B cell (primary cell): ENCODE measurements around the gene ARHGAP22. TPM values are rescaled to one million over a fixed set of nuclear protein-coding genes. Genes with fewer than 3 reads are reported as not detected.

ENCODE experiments used
- ATAC-seq: fragments of 200-7000 bp; cut with Tn5 transposase; one replicate; pipeline ENCODE4 v1.10.0; 2021; ENCODE audit warnings: low read depth, mild to moderate bottlenecking, moderate number of reproducible peaks, moderate library complexity
- CTCF ChIA-PET: fragments of 350-600 bp; sonication (Branson Sonifier 250); formaldehyde crosslinking; loops from one replicate; lab custom pipeline; 2021; ENCODE audit warnings: antibody characterized with exemption, inconsistent platforms; lab: Charles Lee
- POLR2A ChIA-PET: fragments of 350-600 bp; sonication (Branson Sonifier 250); formaldehyde crosslinking; loops from one replicate; lab custom pipeline; 2021; ENCODE audit warnings: antibody characterized with exemption; lab: Charles Lee
- DNase-seq: peaks from one replicate; pipeline ENCODE4 v3.0.0; 2013
- H2AFZ ChIP-seq: 2 replicates; pipeline ENCODE4 v1.6.1; 2012; ENCODE audit warnings: mild to moderate bottlenecking, low read depth, low read length; ENCODE audit not compliant: insufficient read depth, poor library complexity, severe bottlenecking
- H3K27ac ChIP-seq, 2 donors: 1 replicate in 1 of 2; 2 replicates in 1 of 2; pipeline ENCODE4 v1.5.1; 2012 to 2013; ENCODE audit warnings: low read length in 2 of 2, mild to moderate bottlenecking in 2 of 2, moderate library complexity in 1 of 2
- H3K27me3 ChIP-seq, 4 experiments: fragments of 200-600 bp in 1 of 4; sonication (generic) in 1 of 4; replicated peaks in 1 of 4; 1 replicate in 2 of 4; 2 replicates in 2 of 4; pipeline versions ENCODE4 v1.6.1 to v1.7.0; 2013 to 2016; ENCODE audit warnings: low read length in 3 of 4, mild to moderate bottlenecking in 2 of 4, mixed read lengths in 1 of 4, moderate library complexity in 1 of 4; ENCODE audit not compliant: insufficient read depth in 4 of 4, control insufficient read depth in 3 of 4; ENCODE audit errors: control extremely low read depth in 1 of 4
- H3K36me3 ChIP-seq, 2 experiments: replicated peaks in 1 of 2; 1 replicate in 1 of 2; 2 replicates in 1 of 2; pipeline versions ENCODE4 v1.6.1 to v1.7.1; 2013; ENCODE audit warnings: low read length in 1 of 2; ENCODE audit not compliant: insufficient read depth in 2 of 2, control insufficient read depth in 1 of 2; ENCODE audit errors: control extremely low read depth in 1 of 2, extremely low read depth in 1 of 2
- H3K4me1 ChIP-seq, 2 donors: fragments of 200-600 bp in 1 of 2; sonication (generic) in 1 of 2; 1 replicate in 1 of 2; 2 replicates in 1 of 2; pipeline versions ENCODE4 v1.5.1 to v1.6.1; 2013 to 2017; ENCODE audit warnings: low read length in 2 of 2; ENCODE audit not compliant: control insufficient read depth in 2 of 2, insufficient read depth in 2 of 2
- H3K4me2 ChIP-seq: replicated peaks from 2 replicates; pipeline ENCODE3; 2012; ENCODE audit warnings: mild to moderate bottlenecking, low read depth, low read length; ENCODE audit not compliant: poor library complexity, severe bottlenecking
- H3K4me3 ChIP-seq, 5 experiments: fragments of 200-600 bp in 1 of 5; sonication (generic) in 1 of 5; 1 replicate in 3 of 5; 2 replicates in 2 of 5; pipeline versions ENCODE4 v1.5.1 to v1.7.0; 2011 to 2016; ENCODE audit warnings: low read length in 4 of 5, mild to moderate bottlenecking in 4 of 5, low read depth in 2 of 5, control low read depth in 1 of 5, moderate library complexity in 1 of 5; ENCODE audit not compliant: insufficient read depth in 1 of 5; ENCODE audit errors: control extremely low read depth in 1 of 5, extremely low read depth in 1 of 5
- H3K79me2 ChIP-seq: fragments of 200-600 bp; sonication (generic); one replicate; pipeline ENCODE4 v1.6.0; 2016; ENCODE audit warnings: low read length; ENCODE audit not compliant: control insufficient read depth, insufficient read depth
- H3K9ac ChIP-seq: fragments of 200-600 bp; sonication (generic); 2 replicates; pipeline ENCODE4 v1.6.1; 2017; ENCODE audit warnings: mild to moderate bottlenecking, low read length, moderate library complexity
- H3K9me3 ChIP-seq, 3 donors: one replicate each; pipeline versions ENCODE4 v1.6.1 to v1.7.1; 2013; ENCODE audit warnings: low read length in 2 of 3; ENCODE audit not compliant: control insufficient read depth in 2 of 3, insufficient read depth in 1 of 3; ENCODE audit errors: control extremely low read depth in 1 of 3
- H4K20me1 ChIP-seq: 2 replicates; pipeline ENCODE4 v1.6.0; 2012; ENCODE audit warnings: mild to moderate bottlenecking, low read length; ENCODE audit not compliant: insufficient read depth, control insufficient read depth, poor library complexity, severe bottlenecking
- H3K27ac Mint-ChIP-seq: one replicate; pipeline ENCODE4 v1.8.0; 2021; ENCODE audit warnings: mixed read lengths
- H3K27me3 Mint-ChIP-seq: one replicate; pipeline ENCODE4 v1.8.0; 2021; ENCODE audit warnings: mixed read lengths
- H3K4me1 Mint-ChIP-seq: one replicate; pipeline ENCODE4 v1.8.0; 2021; ENCODE audit warnings: mixed read lengths
- H3K4me3 Mint-ChIP-seq: one replicate; pipeline ENCODE4 v1.8.0; 2021; ENCODE audit warnings: mixed read lengths
- H3K9me3 Mint-ChIP-seq: one replicate; pipeline ENCODE4 v1.8.0; 2022; ENCODE audit warnings: mixed read lengths; ENCODE audit not compliant: insufficient read depth
- EZH2 ChIP-seq: IDR thresholded peaks from 2 replicates; pipeline ENCODE4 v1.6.1; 2012; ENCODE audit warnings: borderline replicate concordance, low read depth, mild to moderate bottlenecking, moderate library complexity, low read length; ENCODE audit not compliant: insufficient read depth, poor library complexity, severe bottlenecking
- WGBS: methylation state at CpG from one replicate; pipeline ENCODE4 v1.1.5; 2013; ENCODE audit warnings: missing lambda C conversion rate; ENCODE audit not compliant: insufficient coverage; 5-methylcytosine and 5-hydroxymethylcytosine counted together
- intact Hi-C: fragments of 100-400 bp; cut with micrococcal nuclease; formaldehyde crosslinking; loops from one replicate; pipeline ENCODE4 v1.10.0; 2022
- polyA plus RNA-seq: library from polyadenylated mRNA; depleted of rRNA; stranded (reverse); fragments of >200 nt; gene quantifications from 2 replicates; pipeline ENCODE4 v1.2.3, GENCODE V29; 2012
- total RNA-seq, 2 donors: library from RNA; stranded (reverse); fragments of 120-200 nt in 1 of 2; gene quantifications; 1 replicate in 1 of 2; 2 replicates in 1 of 2; pipeline versions ENCODE4 v1.2.3 to v1.2.4, GENCODE V29; 2013 to 2022
- TF ChIP-seq, protein P1 (sequence below): fragments of 200-600 bp; IDR thresholded peaks from one replicate; pipeline ENCODE4 v1.8.0; 2022; ENCODE audit warnings: antibody characterized with exemption, mild to moderate bottlenecking

The ARHGAP22 gene
- total and polyA plus RNA-seq, 2 donors (not counting 1 experiment from before 2014, with no cell fraction given): 1.9 to 2.0 TPM

DNA sequence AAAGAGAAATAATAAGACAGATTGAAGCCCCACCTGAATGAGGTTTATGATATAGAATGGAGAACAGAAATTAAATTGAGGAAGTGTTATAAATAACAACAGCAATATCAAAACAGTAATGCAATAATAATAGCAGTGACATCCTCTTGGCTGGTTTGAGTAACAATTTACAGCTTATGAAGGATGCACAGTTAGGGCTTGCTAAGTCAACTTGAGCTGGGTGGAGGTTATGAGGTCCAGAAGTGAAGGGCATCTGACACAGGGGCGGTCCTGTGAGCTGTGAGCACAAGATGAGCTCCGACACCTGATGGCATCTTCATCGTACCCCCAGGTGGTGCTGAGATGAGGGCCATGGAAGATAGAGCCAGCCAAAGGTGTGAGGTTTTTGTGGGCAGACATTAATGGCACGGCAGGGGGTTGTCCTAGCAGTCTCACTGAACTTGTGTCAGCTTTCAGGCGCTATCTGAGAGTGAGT lies 30.5 kb downstream of the ARHGAP22 start:
- peak overlapping the region in 4 of 5 experiments; percentile 23 to 36 (median 28) for H3K4me3 ChIP-seq
- Mint-ChIP-seq H3K27ac (peak overlapping the region; percentile 99), H3K27me3 (no peaks in the 10 kb centered on the region), H3K4me1 (peaks cover 90% of the 10 kb centered on the region), H3K9me3 (peaks cover 2% of the 10 kb centered on the region), H3K4me3 (peak overlapping the region; percentile 82)
- CTCF ChIA-PET: interaction anchor here (1.3 to 4.4 kb wide), 7 partner anchors 13 to 84 kb away, joined by 3 to 44 read pairs (median 17); no protein-coding TSS in a partner anchor
- H3K27ac ChIP-seq: peak overlapping the region; percentile 91 to 94
- intact Hi-C loops: loop anchor here (1.0 kb wide), 2 partner anchors 60 to 82 kb away; no protein-coding TSS in a partner anchor
- H3K27me3 ChIP-seq: no peaks in the 10 kb centered on the region
- no peak for TF ChIP-seq EZH2
- TF ChIP-seq, protein P1, sequence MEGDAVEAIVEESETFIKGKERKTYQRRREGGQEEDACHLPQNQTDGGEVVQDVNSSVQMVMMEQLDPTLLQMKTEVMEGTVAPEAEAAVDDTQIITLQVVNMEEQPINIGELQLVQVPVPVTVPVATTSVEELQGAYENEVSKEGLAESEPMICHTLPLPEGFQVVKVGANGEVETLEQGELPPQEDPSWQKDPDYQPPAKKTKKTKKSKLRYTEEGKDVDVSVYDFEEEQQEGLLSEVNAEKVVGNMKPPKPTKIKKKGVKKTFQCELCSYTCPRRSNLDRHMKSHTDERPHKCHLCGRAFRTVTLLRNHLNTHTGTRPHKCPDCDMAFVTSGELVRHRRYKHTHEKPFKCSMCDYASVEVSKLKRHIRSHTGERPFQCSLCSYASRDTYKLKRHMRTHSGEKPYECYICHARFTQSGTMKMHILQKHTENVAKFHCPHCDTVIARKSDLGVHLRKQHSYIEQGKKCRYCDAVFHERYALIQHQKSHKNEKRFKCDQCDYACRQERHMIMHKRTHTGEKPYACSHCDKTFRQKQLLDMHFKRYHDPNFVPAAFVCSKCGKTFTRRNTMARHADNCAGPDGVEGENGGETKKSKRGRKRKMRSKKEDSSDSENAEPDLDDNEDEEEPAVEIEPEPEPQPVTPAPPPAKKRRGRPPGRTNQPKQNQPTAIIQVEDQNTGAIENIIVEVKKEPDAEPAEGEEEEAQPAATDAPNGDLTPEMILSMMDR: no peak
- ATAC-seq: peak; percentile 56
- H3K9ac ChIP-seq: peak overlapping the region; percentile 43
- POLR2A ChIA-PET: interaction anchor here (0.9 to 1.9 kb wide), 4 partner anchors 31 to 97 kb away, joined by 3 to 7 read pairs (median 4); partner anchors contain the start of gene ARHGAP22
- no peaks in the 10 kb centered on the region for H4K20me1 ChIP-seq
- peaks cover 80 to 87% of the 10 kb centered on the region in 2 donors for H3K4me1 ChIP-seq
- 13% methylated on average over 5 of the region's 5 CpGs for WGBS
- peaks cover 2% of the 10 kb centered on the region for H3K79me2 ChIP-seq
- no peaks in the 10 kb centered on the region for H3K36me3 ChIP-seq
- peak overlapping the region; percentile 46 for H2AFZ ChIP-seq
- peak overlapping the region; percentile 70 for H3K4me2 ChIP-seq
- no peaks in the 10 kb centered on the region for H3K9me3 ChIP-seq
- peak; percentile 78 for DNase-seq

DNA sequence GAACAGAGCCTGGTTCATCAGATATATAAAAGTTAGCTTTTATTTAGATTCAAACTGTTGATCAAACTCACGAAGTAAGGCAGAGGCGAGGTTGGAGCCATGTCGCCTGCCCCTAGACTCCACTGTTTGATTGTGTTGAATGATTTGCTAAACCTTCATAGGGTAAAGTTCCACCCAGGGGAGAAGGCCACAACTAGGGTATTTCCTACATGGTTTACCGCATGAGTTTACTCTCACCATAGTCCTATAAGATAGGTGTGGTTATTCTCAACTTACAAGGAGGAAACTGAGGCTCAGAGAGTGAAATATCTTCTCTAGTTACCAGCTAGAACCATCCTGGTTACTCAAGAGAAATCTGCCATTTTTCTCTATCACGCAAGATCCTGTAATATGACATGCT lies 31.8 kb downstream of the ARHGAP22 start:
- Mint-ChIP-seq H3K4me1 (peaks cover 81% of the 10 kb centered on the region), H3K27ac (peak overlapping the region; percentile 99), H3K27me3 (no peaks in the 10 kb centered on the region), H3K4me3 (peak overlapping the region; percentile 51), H3K9me3 (peaks cover 2% of the 10 kb centered on the region)
- no peak for TF ChIP-seq EZH2
- TF ChIP-seq, protein P1: no peak
- ATAC-seq (no peak), DNase-seq (no peak)
- Histone ChIP-seq H3K27me3 (no peaks in the 10 kb centered on the region), H3K27ac (peak overlapping the region; percentile 91 to 94), H3K4me1 (peaks cover 74% of the 10 kb centered on the region in 2 donors), H4K20me1 (no peaks in the 10 kb centered on the region), H3K4me2 (peak overlapping the region; percentile 70), H2AFZ (peak overlapping the region; percentile 3), H3K79me2 (peaks cover 2% of the 10 kb centered on the region), H3K36me3 (no peaks in the 10 kb centered on the region), H3K9ac (no peak overlapping the region), H3K4me3 (peak overlapping the region in 1 of 5 experiments; percentile 32), H3K9me3 (no peaks in the 10 kb centered on the region)
- POLR2A ChIA-PET: interaction anchor here (1.8 to 1.9 kb wide), 2 partner anchors 83 to 98 kb away, joined by 4 to 7 read pairs; no protein-coding TSS in a partner anchor
- WGBS: 83% methylated on average over 1 of the region's 5 CpGs
- intact Hi-C loops: no loop called here
- CTCF ChIA-PET: interaction anchor here (1.0 to 4.4 kb wide), 8 partner anchors 12 to 85 kb away, joined by 3 to 44 read pairs (median 11); no protein-coding TSS in a partner anchor
